DMS79 treated with DMSO at 0.1 percent for 48 hours (cell line): ENCODE data around the gene KRR1.

ENCODE experiments used
- DNase-seq: peaks from one replicate; lab custom pipeline; 2025; lab: John Stamatoyannopoulos, UW

Gene KRR1

GRCh38 chr12:75511116-75512048, at the start of gene KRR1:
Gene KRR1, minus strand, starts transcription at chr12:75511609. Its CDS starts 12 bp downstream, at chr12:75511597.
- DNase-seq = peak; percentile 91

DNA sequence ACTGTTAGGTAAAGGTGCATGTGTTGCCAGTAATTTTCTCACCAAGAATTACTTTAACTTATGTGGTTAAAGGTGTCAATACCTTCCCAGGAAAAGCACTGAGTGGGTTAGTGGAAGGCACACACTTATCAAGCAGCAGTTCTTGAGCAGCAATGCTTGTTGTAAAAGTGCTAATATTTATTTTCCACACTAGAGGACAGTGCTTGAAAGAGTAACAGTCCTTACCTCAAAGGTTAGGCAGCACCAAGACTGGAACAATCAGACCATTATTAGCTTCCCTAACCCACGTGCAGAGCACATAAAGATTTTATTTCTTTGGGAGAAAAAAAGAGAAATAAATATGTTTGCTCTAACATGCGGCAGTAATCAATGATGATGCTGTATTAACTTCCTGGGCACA, 48.8 kb upstream of the KRR1 start:
- DNase-seq = no peak

DNA sequence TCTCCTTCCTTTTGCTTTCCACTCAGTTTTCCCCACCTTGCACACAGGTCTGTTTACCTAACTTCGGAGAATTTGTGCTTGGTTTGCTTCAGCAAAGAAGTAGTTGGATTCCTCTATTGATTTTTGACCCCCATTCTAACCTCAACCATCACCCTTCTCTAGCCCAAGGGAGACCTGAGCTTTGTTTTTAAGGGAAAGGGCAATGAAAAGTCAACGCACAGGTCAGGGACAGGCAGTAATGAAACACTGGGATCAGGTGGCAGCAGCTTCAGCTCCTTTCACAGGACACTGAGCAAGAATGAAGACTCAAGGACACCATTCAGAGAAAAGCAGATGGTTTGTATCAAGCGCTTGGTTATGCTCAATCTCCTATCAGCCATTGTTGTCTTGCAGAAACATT, 46.9 kb upstream of the KRR1 start:
- no peak for DNase-seq

DNA sequence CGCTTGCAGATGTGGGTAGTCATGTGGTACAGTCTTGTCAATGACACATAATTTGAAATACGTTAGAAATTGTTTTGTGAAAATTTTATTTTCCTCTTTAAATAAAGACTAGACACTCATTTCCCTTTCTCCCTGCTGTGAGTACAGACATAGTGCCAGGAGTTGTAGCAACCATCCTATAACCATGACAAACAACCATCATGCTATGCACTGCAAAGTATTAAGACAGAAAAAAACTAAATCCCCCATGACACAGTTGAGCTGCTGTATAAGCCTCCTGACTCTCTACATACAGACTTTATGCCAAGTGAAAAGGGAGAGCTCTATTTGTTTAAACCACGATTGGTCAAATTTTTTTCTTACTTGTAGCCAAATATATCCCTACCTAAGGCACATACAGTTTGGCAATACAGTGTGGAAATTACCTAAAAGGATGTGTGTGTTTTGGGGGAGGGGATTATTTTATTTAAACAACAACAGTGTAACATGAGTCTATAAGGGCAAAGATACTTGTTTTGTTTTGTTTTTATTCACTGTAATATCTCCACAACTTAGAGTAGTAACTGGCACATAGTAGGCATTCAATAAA, 45.0 kb upstream of the KRR1 start:
- no peak for DNase-seq

- no peak for DNase-seq
These were observed 43.1 kb upstream of the KRR1 start for GRCh38 chr12:75554556-75554880.

DNA sequence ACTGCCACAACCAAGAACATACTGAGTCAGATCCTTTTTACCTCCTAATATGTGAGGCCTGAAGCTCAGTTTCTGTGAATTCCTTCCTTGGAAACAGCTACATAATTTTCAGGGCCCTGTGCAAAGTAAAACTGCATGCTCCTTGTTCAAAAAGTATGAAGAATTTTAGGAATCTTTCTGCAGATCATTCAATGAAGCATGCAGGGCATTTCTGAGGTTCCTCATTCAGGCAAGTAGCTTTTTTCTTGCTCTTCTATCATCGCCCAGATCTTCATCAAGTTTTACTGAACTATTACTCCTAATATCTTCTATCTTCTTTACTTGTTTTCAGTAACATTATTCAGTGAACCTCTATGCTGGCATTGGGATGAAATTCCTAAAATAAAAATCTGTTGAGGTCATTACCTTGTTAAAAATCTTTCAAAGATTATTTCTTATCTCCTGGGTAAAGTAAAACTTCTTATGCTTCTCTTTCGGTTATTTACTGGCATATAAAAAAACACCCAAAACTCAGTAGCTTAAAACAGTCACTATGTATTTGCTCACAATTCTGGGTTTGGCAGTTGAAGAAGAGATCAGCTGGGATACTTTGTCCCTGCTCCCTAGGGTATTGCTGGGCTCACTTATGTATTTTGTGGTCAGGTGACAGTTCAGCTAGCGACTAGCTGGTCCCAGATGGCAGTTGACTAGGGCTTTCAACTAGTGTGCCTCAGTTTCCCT, 42.6 kb upstream of the KRR1 start:
- DNase-seq = no peak

DNA sequence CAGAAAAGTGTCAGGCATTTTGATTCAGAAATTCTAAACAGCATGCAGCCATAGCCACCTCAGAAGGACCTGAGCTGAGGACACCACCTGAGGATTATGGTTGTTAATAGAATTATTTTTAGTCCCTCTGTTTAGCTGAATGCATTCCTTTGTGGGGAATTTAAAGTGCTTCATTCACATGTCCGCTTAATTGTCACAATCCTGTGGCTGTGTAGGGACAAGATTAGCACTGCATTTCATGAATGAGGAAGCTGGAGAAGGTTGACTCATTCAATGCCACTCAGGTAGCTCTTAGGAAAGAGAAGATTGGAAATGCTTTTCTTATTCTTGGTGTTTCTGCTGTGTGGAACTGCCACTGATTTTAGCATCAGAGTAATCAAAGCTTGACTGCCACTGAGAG, 42.0 kb upstream of the KRR1 start:
- no peak for DNase-seq

GRCh38 chr12:75551477-75551876, 40.1 kb upstream of the KRR1 start:
- DNase-seq = no peak

GRCh38 chr12:75550401-75551240, 39.2 kb upstream of the KRR1 start:
- DNase-seq = peak; percentile 25

DNA sequence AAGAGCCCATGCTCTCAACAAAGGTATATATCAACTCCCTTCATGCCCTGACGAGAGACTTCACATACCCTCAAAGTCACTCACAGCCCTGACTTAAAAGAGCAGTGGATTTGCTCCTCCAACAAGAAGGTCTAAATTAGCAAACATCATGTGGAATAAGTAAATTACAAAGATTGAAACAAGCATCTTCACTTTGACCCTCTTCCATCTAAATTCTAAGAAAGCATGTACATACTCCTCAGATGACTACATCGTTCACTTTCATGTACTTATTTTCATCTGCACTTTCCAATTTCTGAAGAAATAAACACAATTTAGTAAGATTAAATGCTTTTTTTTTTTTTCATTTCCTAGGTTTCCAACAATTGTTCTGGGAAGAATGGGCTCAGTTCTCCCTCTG, 38.6 kb upstream of the KRR1 start:
- DNase-seq = no peak

DNA sequence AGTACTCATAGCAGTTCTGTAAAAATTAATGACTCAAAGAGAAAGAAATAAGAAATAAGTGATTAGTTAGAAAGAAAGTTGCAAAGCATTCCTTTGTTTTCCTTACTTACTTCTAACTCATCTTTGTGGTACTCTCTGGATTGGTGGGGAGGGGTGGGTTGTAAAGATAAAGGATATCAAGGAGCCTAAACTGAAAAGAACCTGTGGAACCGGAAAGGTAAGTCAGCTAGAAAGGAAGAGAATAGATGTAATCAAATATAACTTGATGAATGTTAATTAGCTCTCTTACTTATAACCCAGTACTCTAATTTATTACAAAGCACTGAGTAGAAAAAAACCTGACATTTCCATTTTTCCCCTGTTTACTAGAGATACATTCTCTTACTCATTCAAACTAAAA, 37.5 kb upstream of the KRR1 start:
- DNase-seq = no peak

DNA sequence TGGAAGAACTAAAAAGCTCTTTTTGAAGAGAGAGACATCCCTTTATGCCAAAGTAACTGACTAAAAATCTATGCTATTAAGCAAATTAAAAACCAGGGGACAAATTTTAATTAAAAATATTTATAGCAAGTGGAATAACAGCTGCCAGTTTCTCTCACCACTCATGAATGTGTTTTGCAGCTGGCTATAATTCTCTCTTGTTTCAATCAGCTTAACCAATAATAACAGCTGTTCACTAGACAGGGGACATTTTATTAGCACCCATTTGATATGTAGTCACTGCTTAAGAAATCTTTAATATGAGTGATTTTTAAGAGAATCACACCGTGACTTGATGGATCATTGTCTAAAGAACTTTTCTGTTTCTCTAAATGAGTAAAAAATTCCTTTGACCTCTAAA, 34.2 kb upstream of the KRR1 start:
- DNase-seq = no peak

GRCh38 chr12:75543529-75543928, 32.1 kb upstream of the KRR1 start:
- no peak for DNase-seq

DNA sequence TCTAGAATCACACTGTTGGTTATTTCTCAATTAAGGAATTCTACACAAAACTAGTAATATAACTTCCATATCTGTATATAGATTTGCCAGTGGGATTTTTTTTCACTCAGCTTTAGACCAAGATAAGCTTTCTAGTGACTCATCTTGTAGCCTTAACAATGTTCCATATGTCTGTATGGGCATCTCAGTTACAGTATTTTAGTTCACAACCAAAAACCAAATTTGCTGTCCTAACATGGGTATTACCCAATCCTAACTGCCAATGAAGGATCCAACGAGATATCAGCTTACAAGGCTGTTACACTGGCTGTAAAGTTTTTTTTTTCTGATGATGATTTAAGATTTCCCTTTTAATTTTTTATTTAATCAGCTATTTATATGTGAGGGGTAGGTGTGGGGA, 31.5 kb upstream of the KRR1 start:
- DNase-seq = no peak

GRCh38 chr12:75539889-75540288, 28.5 kb upstream of the KRR1 start:
- DNase-seq = no peak

GRCh38 chr12:75533239-75533638, 21.8 kb upstream of the KRR1 start:
- no peak for DNase-seq

- DNase-seq = no peak
These were observed 18.4 kb upstream of the KRR1 start for GRCh38 chr12:75529826-75530225.

GRCh38 chr12:75529316-75529715, 17.9 kb upstream of the KRR1 start:
- no peak for DNase-seq

DNA sequence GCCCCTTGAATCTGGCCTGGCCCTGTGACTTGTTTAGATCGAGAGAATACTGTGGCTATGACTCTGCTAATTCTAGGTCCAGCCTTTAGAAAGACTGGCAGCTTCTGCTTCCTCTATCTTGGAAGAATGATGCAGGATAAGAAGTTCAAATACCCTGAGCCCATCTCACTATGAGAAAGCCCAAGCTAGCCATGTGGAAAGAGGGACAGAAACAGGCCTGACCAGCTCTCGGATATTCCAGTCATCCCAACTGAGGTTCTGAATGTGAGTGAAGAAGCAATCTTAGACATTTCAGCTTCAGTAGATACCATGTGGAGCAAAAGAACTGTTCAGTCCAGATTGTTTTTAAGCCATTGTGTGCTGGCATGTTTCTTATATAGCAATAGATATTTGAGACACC, 17.3 kb upstream of the KRR1 start:
- no peak for DNase-seq

DNA sequence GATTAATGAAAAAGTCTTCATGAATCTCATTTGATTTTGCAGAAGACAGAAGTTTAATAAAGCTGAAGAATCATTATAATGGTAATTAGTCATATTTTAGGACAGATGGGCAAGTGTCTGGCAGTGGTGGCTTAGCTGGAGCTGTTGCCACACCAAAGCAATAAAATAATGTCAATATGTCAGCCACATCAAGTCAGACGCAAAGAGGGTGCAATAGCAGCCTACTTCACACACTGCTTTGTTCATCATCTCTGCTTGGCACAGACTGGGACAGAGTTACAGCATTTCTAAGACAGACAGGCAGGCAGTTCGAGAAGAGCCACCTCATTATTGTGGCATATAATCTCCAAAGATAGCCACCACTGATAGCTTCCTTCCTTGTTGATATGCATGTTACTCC, 16.9 kb upstream of the KRR1 start:
- DNase-seq = no peak

DNA sequence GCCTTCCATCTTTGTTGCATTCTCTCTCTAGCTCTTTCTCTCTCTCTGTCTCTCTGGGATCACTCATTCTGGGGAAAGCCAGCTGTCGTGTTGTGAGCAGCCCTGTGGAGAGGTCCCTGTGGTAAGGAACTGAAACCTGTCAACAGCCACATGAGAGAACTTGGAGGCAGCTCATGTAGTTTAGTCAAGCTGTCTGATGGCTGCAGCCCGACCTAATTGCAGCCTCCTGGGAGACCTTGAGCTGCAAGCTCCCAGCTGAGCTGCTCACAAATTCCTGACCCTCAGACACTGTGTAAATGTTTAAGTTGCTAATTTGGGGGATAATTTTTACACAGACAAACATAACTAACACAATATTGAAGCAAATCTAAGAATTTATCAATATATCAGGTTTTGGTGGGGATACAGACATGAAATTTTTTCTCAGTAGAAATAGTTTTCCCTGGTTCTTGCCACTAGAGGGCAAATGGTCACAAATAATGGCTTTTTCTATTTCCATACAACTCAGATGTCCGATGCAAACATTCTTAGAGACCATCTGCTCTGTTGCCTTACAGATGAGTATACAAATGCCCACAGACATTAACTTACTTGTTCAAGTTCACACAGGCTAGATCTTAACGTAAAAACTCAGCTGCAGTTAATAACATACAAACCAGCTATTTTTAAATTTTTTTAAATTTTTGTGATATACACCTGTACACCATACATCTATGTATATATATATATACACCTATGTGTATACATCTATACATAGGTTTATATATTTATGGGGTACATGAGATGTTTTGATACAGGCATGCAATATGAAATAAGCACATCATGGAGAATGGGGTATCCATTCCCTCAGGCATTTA, 15.5 kb upstream of the KRR1 start:
- DNase-seq = peak; percentile 20
